GM21825 (cell line): ENCODE measurements around the gene ARHGAP5.

ENCODE experiments used
- ATAC-seq: cut with Tn5 transposase; IDR thresholded peaks from one replicate; pipeline ENCODE4 v1.9.1; 2021; ENCODE audit warnings: mild to moderate bottlenecking, moderate library complexity; ENCODE audit not compliant: unreplicated experiment

ARHGAP5 gene

GRCh38 chr14:32076278-32077080 is 625 bp upstream of the ARHGAP5 start:
- ATAC-seq: peak; percentile 54

DNA sequence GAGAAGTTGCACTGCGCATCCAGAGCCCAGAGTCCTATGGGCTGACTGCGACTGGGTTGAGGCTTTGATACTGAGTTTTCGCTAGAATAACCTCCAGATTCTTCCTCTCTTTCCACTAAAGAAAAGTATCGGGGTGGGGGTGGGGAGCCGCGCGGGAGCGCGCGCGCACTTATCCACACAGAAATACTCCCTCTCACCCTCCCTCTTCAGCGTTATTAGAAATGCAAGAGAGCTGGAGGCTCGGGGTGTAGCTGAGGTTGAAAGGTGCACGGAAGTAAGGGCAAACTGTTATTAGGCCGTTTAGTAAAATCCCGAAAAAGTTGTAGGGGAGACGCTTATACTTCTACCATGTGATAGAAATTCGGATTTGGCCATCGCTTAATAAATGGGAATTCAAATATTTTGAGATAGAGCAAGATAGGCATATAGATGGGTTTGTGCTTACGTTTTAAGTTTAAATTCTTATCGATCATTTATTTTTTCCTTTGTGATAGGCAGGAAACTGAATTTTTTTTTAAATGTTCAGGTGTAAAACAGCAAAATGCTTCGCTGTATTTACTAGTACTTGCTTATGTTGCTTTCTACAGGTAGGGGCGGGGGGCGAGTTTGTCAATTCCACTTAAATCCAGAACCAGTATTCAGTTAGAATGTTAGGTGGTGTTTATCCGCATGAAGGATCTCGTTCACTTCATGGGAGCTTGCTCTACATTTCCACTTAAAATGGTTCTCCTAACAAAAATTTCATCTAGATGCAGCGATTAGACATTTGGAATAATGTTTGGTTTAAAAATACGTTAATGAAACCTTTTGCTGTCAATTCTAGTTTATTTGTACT is 1.1 kb downstream of the ARHGAP5 start:
- ATAC-seq: no peak

- ATAC-seq: no peak
Observed at GRCh38 chr14:32078858-32079216, 1.7 kb downstream of the ARHGAP5 start.

- no peak for ATAC-seq
Observed at GRCh38 chr14:32079264-32079663, 2.2 kb downstream of the ARHGAP5 start.

DNA sequence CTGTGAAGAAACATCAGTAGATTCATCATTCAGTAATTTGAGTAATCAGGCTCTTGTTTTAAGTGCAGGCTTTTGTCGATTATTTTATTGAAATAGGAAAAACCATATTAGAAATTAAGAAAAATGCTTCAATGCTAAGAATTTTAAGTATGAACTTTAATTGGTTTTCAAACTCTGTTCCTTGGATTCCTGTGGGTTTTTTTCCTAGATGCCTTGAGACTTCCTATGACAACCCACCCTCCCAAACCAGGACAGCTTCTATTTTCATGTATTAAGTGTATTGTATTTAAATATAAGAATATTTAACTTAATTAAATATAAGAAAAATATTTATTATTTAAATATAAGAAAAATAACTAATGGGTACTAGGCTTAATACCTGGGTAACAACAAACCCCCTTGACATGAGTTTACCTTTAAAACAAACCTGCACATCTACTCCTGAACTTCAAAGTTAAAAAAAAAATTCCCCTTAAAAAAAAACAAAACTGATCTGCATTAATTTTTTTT is 3.0 kb downstream of the ARHGAP5 start:
- ATAC-seq: no peak

GRCh38 chr14:32081901-32082300 is 4.8 kb downstream of the ARHGAP5 start:
- no peak for ATAC-seq

DNA sequence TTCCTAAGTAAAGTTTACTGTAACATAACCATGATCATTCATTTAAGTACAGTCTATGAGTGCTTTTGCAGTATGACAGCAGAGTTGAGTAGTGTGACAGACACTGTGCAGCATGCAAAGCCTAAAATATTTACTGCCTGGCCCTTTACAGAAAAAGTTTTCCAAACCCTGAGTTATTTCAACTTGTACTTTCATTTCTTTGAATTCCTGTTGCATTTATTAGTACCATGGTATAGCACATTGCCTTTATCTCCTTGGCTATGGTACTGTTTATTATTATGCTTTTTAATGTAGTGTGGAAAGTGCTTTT is 6.2 kb downstream of the ARHGAP5 start:
- no peak for ATAC-seq

- no peak for ATAC-seq
Observed at GRCh38 chr14:32083789-32084188, 6.7 kb downstream of the ARHGAP5 start.

GRCh38 chr14:32085182-32085844 is 8.2 kb downstream of the ARHGAP5 start:
- ATAC-seq: no peak

DNA sequence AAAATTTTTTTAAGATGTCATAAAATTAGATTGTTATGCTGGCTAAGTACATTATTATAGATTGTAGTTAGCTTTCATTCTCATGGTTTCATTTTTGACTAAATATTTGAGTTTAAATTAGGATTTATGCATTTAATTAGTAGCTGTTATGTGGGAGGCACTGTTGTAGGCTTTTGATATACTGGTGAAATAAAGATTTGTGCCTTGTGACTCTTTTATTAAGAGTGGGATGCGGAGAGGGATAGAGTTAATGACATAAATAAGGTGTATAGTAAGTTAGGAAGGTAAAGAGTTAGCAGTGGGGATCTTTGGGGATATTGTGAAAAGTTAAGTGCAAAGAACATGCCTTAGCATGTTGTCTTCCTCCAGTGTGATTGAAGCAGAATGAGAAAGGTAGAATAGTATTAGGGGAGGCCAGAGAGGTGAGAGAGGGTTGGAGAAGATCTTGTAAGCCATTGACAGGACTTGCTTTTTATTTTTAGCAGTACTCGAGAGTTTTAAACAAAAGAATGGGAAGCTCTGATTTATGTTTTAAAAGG is 8.8 kb downstream of the ARHGAP5 start:
- ATAC-seq: no peak

DNA sequence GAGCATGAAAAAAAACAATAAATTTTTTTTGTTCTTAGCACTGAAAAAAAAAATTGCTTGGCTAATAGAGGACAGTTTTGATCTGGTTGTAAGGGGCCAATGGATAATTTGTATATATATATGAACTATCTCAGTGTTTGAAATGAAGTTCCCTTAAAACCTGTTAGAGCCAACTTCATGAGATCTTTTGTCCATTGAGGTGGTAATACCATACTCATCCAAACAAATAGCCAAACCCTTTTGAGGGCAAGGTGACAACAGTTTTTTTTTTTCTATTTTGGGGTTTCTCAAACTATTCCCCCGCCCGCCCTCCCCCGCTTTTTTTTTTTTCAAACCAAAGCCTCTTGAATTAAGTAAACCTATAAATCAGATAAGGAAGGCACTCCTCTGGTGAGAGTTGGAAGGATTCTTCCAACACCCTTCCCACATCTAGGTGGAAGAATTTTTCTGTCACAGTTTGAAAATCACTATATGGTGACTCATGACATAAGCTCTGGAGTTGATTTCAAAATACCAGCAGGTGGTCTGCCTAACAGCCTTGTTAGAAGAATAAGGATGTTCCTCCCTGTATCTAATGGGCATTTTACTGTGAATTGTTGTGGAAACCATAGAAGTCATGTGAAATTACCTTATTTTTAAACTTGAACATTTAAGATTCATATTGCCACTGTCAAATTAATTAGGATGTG is 10.2 kb downstream of the ARHGAP5 start:
- ATAC-seq: no peak

DNA sequence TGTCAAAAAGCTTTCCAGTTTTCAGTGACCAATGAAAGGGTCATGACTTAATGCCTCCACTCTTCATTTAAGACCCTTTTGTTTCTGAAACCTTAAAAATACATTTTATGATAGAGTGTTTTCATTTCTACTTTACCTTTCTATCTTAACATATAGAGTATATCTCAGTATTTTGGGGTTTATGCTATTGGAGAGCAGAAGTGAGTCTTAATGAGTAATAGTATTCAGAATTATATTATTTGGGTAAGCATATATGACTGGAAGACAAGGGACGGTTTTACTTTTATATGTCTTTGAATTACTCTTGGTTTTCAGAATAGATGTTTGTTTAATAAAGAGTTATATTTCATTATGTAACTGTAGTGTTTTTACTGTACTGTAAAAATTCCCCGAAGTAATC is 10.8 kb downstream of the ARHGAP5 start:
- no peak for ATAC-seq

DNA sequence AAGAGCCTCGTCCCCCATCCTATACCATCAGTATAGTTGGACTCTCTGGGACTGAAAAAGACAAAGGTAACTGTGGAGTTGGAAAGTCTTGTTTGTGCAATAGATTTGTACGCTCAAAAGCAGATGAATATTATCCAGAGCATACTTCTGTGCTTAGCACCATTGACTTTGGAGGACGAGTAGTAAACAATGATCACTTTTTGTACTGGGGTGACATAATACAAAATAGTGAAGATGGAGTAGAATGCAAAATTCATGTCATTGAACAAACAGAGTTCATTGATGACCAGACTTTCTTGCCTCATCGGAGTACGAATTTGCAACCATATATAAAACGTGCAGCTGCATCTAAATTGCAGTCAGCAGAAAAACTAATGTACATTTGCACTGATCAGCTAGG is 13.6 kb downstream of the ARHGAP5 start:
- ATAC-seq: no peak

DNA sequence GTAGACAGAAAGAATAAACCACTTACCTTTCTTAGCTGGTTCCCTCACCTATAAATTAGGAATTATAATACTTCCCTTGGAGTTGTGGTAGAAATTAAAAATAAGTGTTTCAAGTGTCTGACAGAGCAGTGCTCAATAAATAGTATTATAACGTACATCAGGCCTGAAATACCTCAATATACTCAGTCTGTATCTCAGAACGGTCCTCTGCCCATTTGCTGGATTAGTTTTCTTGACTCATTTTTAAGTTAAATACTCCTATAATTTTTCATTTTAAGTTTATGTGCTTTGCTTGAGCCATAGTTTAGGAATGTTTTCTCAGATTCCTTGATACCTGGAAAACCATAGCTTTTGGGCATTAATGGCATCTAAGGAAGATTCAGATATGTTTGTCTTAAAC is 22.4 kb downstream of the ARHGAP5 start:
- ATAC-seq: no peak

GRCh38 chr14:32100175-32100574 is 23.1 kb downstream of the ARHGAP5 start:
- ATAC-seq: no peak

GRCh38 chr14:32102152-32102787 is 25.2 kb downstream of the ARHGAP5 start:
- peak; percentile 71 for ATAC-seq

GRCh38 chr14:32102968-32103367 is 25.9 kb downstream of the ARHGAP5 start:
- no peak for ATAC-seq

DNA sequence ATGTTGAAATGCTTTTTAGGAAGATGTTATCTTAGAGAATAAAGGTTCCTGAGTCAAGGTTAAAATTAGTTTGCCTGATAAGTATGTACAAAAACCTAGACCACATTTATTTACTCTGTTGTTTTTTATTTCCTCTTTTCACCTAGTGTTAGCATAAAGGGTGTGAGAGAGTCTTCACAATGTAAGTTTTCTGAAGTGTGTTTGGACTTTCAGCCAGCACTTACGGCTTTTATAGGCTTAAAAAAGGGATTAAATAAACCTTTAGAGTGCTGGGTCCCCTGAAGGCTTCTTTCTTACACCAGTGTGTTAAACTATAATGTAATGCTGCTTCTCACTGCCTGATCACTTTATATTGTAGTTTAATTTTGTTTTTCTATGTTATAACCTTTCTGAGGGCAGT is 27.2 kb downstream of the ARHGAP5 start:
- ATAC-seq: no peak

DNA sequence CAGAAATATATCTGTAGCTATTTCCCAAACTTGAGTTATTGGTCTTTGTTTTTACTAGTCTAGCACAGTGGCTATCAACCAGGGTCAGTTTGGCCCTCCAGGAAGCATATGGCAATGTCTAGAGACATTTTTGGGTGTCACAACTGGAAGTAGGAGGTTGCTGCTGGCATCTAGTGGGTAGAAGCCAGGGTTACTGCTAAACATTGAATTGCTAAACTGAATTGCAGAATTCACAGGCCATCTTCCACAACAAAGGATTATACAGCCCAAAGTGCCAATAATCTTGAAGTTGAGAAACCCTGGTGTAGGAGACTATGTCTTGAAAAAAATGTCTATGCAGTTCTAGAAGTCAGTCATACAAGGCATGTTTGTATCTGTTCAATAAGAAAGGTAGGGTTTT is 27.7 kb downstream of the ARHGAP5 start:
- ATAC-seq: no peak
